Measurements from ENCODE around the gene PIP4K2C. TPM values are rescaled to one million over a fixed set of nuclear protein-coding genes. Genes with fewer than 3 reads are reported as not detected.

PIP4K2C gene
- total RNA-seq, 6 experiments from 2014 or later, result 11.3 to 27.6 (median 12.8) TPM

DNA sequence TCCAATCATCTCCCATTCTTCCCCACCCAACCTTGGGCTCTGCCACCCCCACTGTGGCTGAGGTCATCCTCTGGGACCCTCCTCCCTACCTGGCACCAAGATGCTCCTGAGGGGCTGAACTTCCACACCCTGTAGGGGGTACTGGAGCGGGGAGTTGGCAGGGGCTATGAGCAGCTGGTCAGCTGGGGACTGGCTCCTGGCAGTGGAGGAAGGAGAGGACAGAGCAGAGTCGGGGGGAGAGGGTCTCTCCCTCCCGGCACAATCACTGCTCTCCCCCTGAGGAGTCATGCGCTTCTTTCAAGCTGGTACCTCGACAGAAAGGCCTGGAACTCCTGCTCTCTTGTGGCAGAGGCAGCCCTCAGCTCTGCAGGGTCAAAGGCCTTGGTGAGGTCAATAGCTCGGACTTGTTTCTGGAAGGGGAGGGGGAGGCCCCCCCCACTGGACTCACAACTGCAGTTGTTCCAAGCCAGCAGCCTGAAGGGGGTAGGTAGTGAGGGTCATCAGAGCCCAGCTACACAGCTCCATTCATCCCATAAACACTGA, 40.0 kb downstream of the PIP4K2C start:
- Histone ChIP-seq H3K9me3 (no peaks in the 10 kb centered on the region), H3K4me1 (peaks cover 0 to 17% (median 3%) of the 10 kb centered on the region in 4 donors), H3K27me3 (peaks cover 10 to 23% of the 10 kb centered on the region in 2 donors), H3K27ac (no peak overlapping the region), H3K36me3 (no peaks in the 10 kb centered on the region), H3K4me3 (no peak overlapping the region)
- WGBS (ENCODE audit: insufficient coverage, low coverage, low lambda C conversion rate, missing lambda C conversion rate), result no CpG with 5 or more reads among the region's 6 CpGs
- DNase-seq (no peak), ATAC-seq (no peak)
- TF ChIP-seq, protein P1, sequence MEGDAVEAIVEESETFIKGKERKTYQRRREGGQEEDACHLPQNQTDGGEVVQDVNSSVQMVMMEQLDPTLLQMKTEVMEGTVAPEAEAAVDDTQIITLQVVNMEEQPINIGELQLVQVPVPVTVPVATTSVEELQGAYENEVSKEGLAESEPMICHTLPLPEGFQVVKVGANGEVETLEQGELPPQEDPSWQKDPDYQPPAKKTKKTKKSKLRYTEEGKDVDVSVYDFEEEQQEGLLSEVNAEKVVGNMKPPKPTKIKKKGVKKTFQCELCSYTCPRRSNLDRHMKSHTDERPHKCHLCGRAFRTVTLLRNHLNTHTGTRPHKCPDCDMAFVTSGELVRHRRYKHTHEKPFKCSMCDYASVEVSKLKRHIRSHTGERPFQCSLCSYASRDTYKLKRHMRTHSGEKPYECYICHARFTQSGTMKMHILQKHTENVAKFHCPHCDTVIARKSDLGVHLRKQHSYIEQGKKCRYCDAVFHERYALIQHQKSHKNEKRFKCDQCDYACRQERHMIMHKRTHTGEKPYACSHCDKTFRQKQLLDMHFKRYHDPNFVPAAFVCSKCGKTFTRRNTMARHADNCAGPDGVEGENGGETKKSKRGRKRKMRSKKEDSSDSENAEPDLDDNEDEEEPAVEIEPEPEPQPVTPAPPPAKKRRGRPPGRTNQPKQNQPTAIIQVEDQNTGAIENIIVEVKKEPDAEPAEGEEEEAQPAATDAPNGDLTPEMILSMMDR (IDR thresholded peaks at IDR 0.05), result no peak
- no peak for TF ChIP-seq POLR2A (IDR thresholded peaks at IDR 0.05)
- intact Hi-C loops (cut with DNase I), result no loop called here

DNA sequence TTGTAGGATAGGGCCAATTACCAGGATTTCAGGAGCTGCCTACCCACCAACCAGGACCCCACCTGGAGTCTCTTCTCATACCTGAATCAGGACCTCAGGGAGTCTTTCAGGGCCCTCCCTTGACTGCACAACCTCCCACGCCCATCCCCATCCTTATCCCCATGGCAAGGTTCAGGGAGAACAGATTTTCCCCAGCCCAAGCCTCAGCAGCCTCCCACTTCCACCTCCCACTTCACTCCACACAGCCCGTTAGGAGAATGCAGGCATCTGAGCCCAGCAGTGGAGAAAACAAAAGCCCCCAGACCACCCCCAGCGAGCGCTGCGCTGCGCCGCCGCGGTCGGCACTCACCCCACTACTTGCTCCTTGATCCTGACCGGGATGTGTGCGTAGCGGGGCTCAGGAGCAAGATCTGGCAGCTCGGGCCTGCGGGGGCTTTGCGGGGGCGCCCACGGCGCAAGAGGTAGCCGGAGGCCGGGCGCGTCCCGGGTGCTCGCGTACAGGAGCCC, 40.6 kb downstream of the PIP4K2C start:
- Histone ChIP-seq H3K4me1 (peaks cover 0 to 17% (median 3%) of the 10 kb centered on the region in 4 donors), H3K9me3 (no peaks in the 10 kb centered on the region), H3K27ac (no peak overlapping the region), H3K27me3 (peaks cover 10 to 21% of the 10 kb centered on the region in 2 donors), H3K4me3 (no peak overlapping the region), H3K36me3 (no peaks in the 10 kb centered on the region)
- TF ChIP-seq, protein P1 (IDR thresholded peaks at IDR 0.05), result no peak
- TF ChIP-seq POLR2A (IDR thresholded peaks at IDR 0.05), result no peak
- DNase-seq (no peak), ATAC-seq (no peak)
- WGBS (ENCODE audit: insufficient coverage, low coverage, low lambda C conversion rate, missing lambda C conversion rate), result 13% methylated on average over 24 of the region's 26 CpGs
- intact Hi-C loops (cut with DNase I), result no loop called here

DNA sequence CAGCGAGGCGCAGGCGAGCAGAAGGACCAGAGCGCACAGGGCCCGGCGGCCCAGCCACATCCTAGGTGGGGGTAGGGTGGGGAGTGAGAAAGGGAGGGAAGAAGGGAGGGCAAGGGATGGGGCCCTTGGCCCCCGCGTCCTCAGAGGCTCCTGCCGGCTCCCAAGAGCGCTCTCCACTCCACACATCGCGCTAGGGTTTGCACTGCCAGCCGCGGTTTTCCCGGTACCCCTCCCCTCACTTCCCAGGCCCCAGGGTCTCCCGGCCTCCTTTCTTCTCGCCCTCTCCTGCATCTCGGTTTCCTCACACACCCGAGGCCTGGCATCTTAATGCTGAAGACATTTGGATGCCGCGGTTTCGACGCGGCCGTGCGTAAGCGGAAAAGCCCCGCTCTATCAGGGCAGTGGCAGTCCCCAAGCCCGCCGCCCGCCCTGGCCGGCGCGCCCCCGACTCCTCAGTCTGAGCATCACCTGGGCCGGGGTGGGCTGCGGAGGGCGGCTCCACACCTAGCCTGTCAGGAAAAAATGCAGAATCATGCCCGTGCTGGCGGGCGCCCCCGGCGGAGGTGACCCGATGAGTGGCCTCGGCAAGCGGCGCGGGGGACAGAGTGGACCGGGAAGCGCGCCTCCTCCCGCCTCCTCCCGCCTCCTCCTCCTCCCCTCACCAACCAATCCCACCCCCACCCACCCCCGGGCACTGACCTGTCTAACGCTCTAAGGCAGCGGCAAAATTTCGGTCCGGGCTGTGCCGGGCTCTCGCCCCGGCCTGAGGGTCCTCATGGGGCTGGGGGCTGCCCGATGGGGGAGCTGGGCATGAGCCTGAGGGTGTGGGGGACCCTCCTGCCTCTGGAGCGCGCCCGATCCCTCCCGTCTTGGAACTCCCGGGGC, 41.3 kb downstream of the PIP4K2C start:
- peak; percentile 28 to 51 (median 34) for ATAC-seq

More for the DNA sequence above, 41.3 kb downstream of the PIP4K2C start:
- H3K9me3 ChIP-seq, result no peaks in the 10 kb centered on the region
- no peaks in the 10 kb centered on the region for H3K36me3 ChIP-seq
- peaks cover 0 to 17% (median 3%) of the 10 kb centered on the region in 4 donors for H3K4me1 ChIP-seq
- no peak for DNase-seq
- peak overlapping the region; percentile 44 to 51 (median 47) for H3K4me3 ChIP-seq
- intact Hi-C loops (cut with DNase I), result no loop called here
- H3K27me3 ChIP-seq, result peaks cover 10 to 21% of the 10 kb centered on the region in 2 donors
- TF ChIP-seq, protein P1 (IDR thresholded peaks at IDR 0.05), result no peak
- no peak for TF ChIP-seq POLR2A (IDR thresholded peaks at IDR 0.05)
- 4% methylated on average over 9 of the region's 67 CpGs for WGBS (ENCODE audit: insufficient coverage, low coverage, low lambda C conversion rate, missing lambda C conversion rate)
- H3K27ac ChIP-seq, result no peak overlapping the region

Data from right lobe of liver (tissue), 6 donors.